ENCODE data around the gene TCF4.

DNA sequence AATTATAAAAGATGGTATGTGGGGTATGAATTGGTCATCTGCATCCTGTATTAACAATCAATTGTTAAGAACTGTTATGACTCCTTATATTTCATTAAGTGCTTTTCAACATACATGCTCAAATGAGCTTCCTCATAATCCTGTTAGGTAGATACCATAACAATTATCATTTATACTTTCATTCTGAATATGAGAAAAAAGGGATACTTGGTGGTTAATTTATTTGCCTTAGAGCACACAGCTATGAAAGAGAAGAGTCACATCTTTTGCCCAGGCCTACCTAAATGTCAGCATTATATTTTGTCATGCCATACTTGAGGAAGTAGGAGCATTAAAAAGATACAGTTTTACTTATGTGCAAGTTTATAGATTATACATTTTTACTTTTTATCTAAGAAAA, 169.6 kb downstream of the TCF4 start:
- TF ChIP-seq POLR2A (IDR thresholded peaks at IDR 0.05): no peak
- TF ChIP-seq, protein P1, sequence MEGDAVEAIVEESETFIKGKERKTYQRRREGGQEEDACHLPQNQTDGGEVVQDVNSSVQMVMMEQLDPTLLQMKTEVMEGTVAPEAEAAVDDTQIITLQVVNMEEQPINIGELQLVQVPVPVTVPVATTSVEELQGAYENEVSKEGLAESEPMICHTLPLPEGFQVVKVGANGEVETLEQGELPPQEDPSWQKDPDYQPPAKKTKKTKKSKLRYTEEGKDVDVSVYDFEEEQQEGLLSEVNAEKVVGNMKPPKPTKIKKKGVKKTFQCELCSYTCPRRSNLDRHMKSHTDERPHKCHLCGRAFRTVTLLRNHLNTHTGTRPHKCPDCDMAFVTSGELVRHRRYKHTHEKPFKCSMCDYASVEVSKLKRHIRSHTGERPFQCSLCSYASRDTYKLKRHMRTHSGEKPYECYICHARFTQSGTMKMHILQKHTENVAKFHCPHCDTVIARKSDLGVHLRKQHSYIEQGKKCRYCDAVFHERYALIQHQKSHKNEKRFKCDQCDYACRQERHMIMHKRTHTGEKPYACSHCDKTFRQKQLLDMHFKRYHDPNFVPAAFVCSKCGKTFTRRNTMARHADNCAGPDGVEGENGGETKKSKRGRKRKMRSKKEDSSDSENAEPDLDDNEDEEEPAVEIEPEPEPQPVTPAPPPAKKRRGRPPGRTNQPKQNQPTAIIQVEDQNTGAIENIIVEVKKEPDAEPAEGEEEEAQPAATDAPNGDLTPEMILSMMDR (IDR thresholded peaks at IDR 0.05): no peak
- TF ChIP-seq POLR2AphosphoS5 (IDR thresholded peaks at IDR 0.05): no peak

Data from sigmoid colon (tissue), 4 donors.